Liver (tissue), 3 donors: ENCODE data around the gene STK38L.

Source experiments
- ATF3 ChIP-seq: IDR thresholded peaks from 2 replicates; pipeline ENCODE4 v1.6.1; 2016; ENCODE audit warnings: antibody characterized with exemption
- CTCF ChIP-seq: fragments of 150-350 bp; IDR thresholded peaks from 2 replicates; pipeline ENCODE4 v1.5.1; 2017; ENCODE audit warnings: improper control_type of control experiment, low read depth, low read length; ENCODE audit not compliant: missing input control
- EGR1 ChIP-seq, 2 donors: IDR thresholded peaks; 2 replicates each; pipeline ENCODE4 v1.6.1; 2016 to 2018; ENCODE audit warnings: antibody characterized with exemption in 2 of 2, low read depth in 2 of 2
- JUND ChIP-seq, 2 donors: IDR thresholded peaks; 2 replicates each; pipeline ENCODE4 v1.6.1; 2016; ENCODE audit warnings: antibody characterized with exemption in 2 of 2
- RAD21 ChIP-seq, 2 donors: IDR thresholded peaks; 2 replicates each; pipeline ENCODE4 v1.6.1; 2016; ENCODE audit warnings: antibody characterized with exemption in 2 of 2, mild to moderate bottlenecking in 2 of 2
- REST ChIP-seq: IDR thresholded peaks from 2 replicates; pipeline ENCODE4 v1.6.1; 2016; ENCODE audit warnings: antibody characterized with exemption, mild to moderate bottlenecking
- ZBTB33 ChIP-seq: IDR thresholded peaks from 2 replicates; pipeline ENCODE4 v1.6.1; 2016; ENCODE audit warnings: antibody characterized with exemption
- donor health status: healthy.
- donor health status: healthy.

- TF ChIP-seq REST (no peak), CTCF (no peak), ZBTB33 (no peak), EGR1 (IDR thresholded peaks at IDR 0.05; ENCODE audit: low read depth in 2 of 2) (no peak), JUND (IDR thresholded peaks at IDR 0.05) (no peak), RAD21 (IDR thresholded peaks at IDR 0.05) (no peak), ATF3 (no peak)
Measured at GRCh38 chr12:27345376-27345775, 101.3 kb downstream of the STK38L start.
